ENCODE results near the gene HIPK2.

Gene HIPK2

DNA sequence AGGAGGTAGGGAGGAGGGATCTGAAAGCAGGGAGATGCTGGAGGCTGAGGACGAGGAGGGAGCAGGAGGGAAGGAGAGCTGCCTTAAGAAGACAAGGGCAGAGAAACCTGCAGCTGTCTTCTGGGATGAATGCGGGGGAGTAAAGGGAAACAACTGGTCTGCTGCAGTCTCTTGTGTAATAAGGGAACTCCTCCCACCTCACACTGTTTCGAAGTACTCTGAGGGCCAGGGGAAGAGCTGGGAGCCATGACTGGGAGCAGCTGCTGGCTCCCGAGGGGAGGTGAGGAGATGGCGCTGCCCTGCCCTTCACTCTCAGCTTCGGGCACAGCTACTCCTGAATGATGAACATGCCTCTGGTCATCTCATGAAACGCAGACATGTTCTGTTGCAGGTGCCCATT is 189.2 kb downstream of the HIPK2 start:
- TF ChIP-seq, protein P1, sequence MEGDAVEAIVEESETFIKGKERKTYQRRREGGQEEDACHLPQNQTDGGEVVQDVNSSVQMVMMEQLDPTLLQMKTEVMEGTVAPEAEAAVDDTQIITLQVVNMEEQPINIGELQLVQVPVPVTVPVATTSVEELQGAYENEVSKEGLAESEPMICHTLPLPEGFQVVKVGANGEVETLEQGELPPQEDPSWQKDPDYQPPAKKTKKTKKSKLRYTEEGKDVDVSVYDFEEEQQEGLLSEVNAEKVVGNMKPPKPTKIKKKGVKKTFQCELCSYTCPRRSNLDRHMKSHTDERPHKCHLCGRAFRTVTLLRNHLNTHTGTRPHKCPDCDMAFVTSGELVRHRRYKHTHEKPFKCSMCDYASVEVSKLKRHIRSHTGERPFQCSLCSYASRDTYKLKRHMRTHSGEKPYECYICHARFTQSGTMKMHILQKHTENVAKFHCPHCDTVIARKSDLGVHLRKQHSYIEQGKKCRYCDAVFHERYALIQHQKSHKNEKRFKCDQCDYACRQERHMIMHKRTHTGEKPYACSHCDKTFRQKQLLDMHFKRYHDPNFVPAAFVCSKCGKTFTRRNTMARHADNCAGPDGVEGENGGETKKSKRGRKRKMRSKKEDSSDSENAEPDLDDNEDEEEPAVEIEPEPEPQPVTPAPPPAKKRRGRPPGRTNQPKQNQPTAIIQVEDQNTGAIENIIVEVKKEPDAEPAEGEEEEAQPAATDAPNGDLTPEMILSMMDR (IDR thresholded peaks at IDR 0.05; ENCODE audit: borderline replicate concordance, extremely low read depth, low read length, poor library complexity, severe bottlenecking): no peak
- Histone ChIP-seq H2AFZ (ENCODE audit: low read depth, low read length) (no peak overlapping the region), H3K4me3 (ENCODE audit: low read depth in 1 of 2, low read length in 2 of 2) (no peak overlapping the region), H3K27me3 (ENCODE audit: insufficient read depth, low read length, poor library complexity) (no peaks in the 10 kb centered on the region), H3K4me1 (ENCODE audit: insufficient read depth, low read length) (no peaks in the 10 kb centered on the region), H3K9ac (ENCODE audit: low read depth, low read length) (no peak overlapping the region), H3K79me2 (ENCODE audit: insufficient read depth, low read length) (no peaks in the 10 kb centered on the region), H3K36me3 (ENCODE audit: insufficient read depth, low read length) (no peaks in the 10 kb centered on the region; the same call in 1 of the 2 replicates), H3K27ac (ENCODE audit: low read length) (no peak overlapping the region), H3K4me2 (ENCODE audit: insufficient read depth, low read length) (no peak overlapping the region), H3K9me3 (ENCODE audit: insufficient read depth, low read length, severe bottlenecking) (no peaks in the 10 kb centered on the region), H4K20me1 (ENCODE audit: insufficient read depth, low read length) (no peaks in the 10 kb centered on the region)
- ATAC-seq (ENCODE audit: insufficient read depth, low read depth) (no peak), DNase-seq (no peak)

DNA sequence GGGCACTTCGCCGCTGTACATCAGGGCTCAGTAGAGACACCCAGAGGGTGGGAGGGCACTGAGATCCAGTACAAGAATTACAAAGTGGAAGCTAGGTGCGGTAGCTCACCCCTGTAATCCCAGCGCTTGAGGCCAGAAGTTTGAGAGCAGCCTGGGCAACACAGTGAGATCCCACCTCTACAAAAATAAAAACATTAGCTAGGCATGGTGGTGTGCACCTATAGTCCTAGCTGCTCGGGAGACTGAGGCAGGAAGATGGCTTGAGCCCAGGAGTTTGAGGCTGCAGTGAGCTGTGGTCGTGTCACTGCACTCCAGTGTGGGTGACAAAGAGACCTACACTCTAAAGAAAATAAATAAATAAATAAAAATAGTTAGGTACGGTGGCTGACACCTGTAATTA is 190.3 kb downstream of the HIPK2 start:
- Histone ChIP-seq H3K27ac (ENCODE audit: low read length) (no peak overlapping the region), H3K4me3 (ENCODE audit: low read depth in 1 of 2, low read length in 2 of 2) (no peak overlapping the region)
- no peak for TF ChIP-seq EZH2 (IDR thresholded peaks at IDR 0.05; ENCODE audit: borderline replicate concordance, low read depth, low read length, severe bottlenecking)
- TF ChIP-seq, protein P1 (IDR thresholded peaks at IDR 0.05; ENCODE audit: borderline replicate concordance, extremely low read depth, low read length, poor library complexity, severe bottlenecking): no peak

DNA sequence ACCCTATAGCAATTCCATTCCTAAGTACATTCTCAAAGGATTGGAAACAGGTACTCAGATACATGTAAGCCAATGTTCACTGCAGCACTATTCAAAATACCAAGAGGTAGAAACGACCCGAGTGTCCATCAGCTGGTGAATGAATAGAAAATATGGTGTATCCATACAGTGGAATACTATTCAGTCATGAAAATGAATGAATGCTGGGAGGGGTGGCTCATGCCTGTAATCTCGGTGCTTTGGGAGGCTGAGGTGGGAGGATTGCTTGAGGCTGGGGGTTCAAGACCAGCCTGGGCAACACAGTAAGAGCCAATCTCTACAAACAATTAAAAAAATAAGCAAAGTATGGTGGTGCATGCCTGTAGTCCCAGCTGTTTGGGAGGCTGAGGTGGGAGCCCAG is 191.5 kb downstream of the HIPK2 start:
- no peak overlapping the region for H3K27ac ChIP-seq (ENCODE audit: low read length)
- peaks cover 11% of the 10 kb centered on the region for H3K36me3 ChIP-seq (ENCODE audit: insufficient read depth, low read length)
- H2AFZ ChIP-seq (ENCODE audit: low read depth, low read length): no peak overlapping the region
- DNase-seq: no peak
- no peaks in the 10 kb centered on the region for H3K79me2 ChIP-seq (ENCODE audit: insufficient read depth, low read length)
- H3K4me3 ChIP-seq (ENCODE audit: low read depth in 1 of 2, low read length in 2 of 2): no peak overlapping the region
- no peaks in the 10 kb centered on the region for H4K20me1 ChIP-seq (ENCODE audit: insufficient read depth, low read length)
- H3K4me1 ChIP-seq (ENCODE audit: insufficient read depth, low read length): no peaks in the 10 kb centered on the region
- H3K4me2 ChIP-seq (ENCODE audit: insufficient read depth, low read length): no peak overlapping the region
- H3K9me3 ChIP-seq (ENCODE audit: insufficient read depth, low read length, severe bottlenecking): no peaks in the 10 kb centered on the region
- no peaks in the 10 kb centered on the region for H3K27me3 ChIP-seq (ENCODE audit: insufficient read depth, low read length, poor library complexity)
- TF ChIP-seq, protein P1 (IDR thresholded peaks at IDR 0.05; ENCODE audit: borderline replicate concordance, extremely low read depth, low read length, poor library complexity, severe bottlenecking): no peak
- no peak for TF ChIP-seq EZH2 (IDR thresholded peaks at IDR 0.05; ENCODE audit: borderline replicate concordance, low read depth, low read length, severe bottlenecking)
- H3K9ac ChIP-seq (ENCODE audit: low read depth, low read length): no peak overlapping the region
- ATAC-seq (ENCODE audit: insufficient read depth, low read depth): no peak

More for the DNA sequence above, 190.3 kb downstream of the HIPK2 start:
- Histone ChIP-seq H3K79me2 (ENCODE audit: insufficient read depth, low read length) (no peaks in the 10 kb centered on the region), H3K4me1 (ENCODE audit: insufficient read depth, low read length) (no peaks in the 10 kb centered on the region), H3K27me3 (ENCODE audit: insufficient read depth, low read length, poor library complexity) (no peaks in the 10 kb centered on the region), H3K9me3 (ENCODE audit: insufficient read depth, low read length, severe bottlenecking) (no peaks in the 10 kb centered on the region), H4K20me1 (ENCODE audit: insufficient read depth, low read length) (no peaks in the 10 kb centered on the region), H2AFZ (ENCODE audit: low read depth, low read length) (no peak overlapping the region), H3K9ac (ENCODE audit: low read depth, low read length) (no peak overlapping the region), H3K36me3 (ENCODE audit: insufficient read depth, low read length) (peaks cover 4% of the 10 kb centered on the region; the same call in 1 of the 2 replicates), H3K4me2 (ENCODE audit: insufficient read depth, low read length) (no peak overlapping the region)
- no peak for ATAC-seq (ENCODE audit: insufficient read depth, low read depth)
- DNase-seq: no peak

DNA sequence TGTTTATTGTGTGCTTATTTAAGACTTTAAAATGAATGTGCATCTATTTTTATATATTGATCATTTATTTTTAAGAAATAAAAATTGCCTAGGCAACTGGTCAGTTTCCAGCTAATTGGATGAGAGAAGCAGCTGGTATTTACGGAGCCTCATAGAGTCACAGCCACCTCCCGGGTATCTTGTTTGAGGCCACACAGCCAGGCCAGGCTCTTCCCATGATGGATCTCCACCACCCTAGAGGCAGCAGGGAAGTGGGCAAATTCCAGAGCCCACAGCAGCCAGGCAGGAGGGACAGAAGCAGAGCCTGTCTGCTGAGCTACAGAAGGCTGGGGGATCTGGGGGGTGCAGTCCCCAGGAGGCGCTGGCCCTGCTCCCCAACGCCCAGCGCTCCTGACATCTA is 192.8 kb downstream of the HIPK2 start:
- no peak for TF ChIP-seq EZH2 (IDR thresholded peaks at IDR 0.05; ENCODE audit: borderline replicate concordance, low read depth, low read length, severe bottlenecking)
- TF ChIP-seq, protein P1 (IDR thresholded peaks at IDR 0.05; ENCODE audit: borderline replicate concordance, extremely low read depth, low read length, poor library complexity, severe bottlenecking): no peak
- Histone ChIP-seq H3K9me3 (ENCODE audit: insufficient read depth, low read length, severe bottlenecking) (no peaks in the 10 kb centered on the region), H3K9ac (ENCODE audit: low read depth, low read length) (no peak overlapping the region), H3K4me2 (ENCODE audit: insufficient read depth, low read length) (no peak overlapping the region), H3K27ac (ENCODE audit: low read length) (no peak overlapping the region), H3K36me3 (ENCODE audit: insufficient read depth, low read length) (peaks cover 11% of the 10 kb centered on the region), H3K4me1 (ENCODE audit: insufficient read depth, low read length) (no peaks in the 10 kb centered on the region), H3K27me3 (ENCODE audit: insufficient read depth, low read length, poor library complexity) (no peaks in the 10 kb centered on the region), H2AFZ (ENCODE audit: low read depth, low read length) (no peak overlapping the region), H3K79me2 (ENCODE audit: insufficient read depth, low read length) (no peaks in the 10 kb centered on the region), H4K20me1 (ENCODE audit: insufficient read depth, low read length) (no peaks in the 10 kb centered on the region), H3K4me3 (ENCODE audit: low read depth in 1 of 2, low read length in 2 of 2) (no peak overlapping the region)
- no peak for DNase-seq
- ATAC-seq (ENCODE audit: insufficient read depth, low read depth): no peak

Data from DND-41 (cell line).